ENCODE data around the gene SPINT2. TPM values are rescaled to one million over a fixed set of nuclear protein-coding genes. Genes with fewer than 3 reads are reported as not detected.

SPINT2 gene
- total and polyA plus RNA-seq, 2 donors (not counting 1 experiment from before 2014, with no cell fraction given): 50.0 to 70.0 TPM

- Histone ChIP-seq H3K4me2 (replicated peaks; ENCODE audit: low read depth, low read length, poor library complexity, severe bottlenecking) (no peak overlapping the region), H3K9ac (ENCODE audit: low read length) (no peak overlapping the region), H3K4me1 (ENCODE audit: control insufficient read depth in 2 of 2, insufficient read depth in 2 of 2, low read length in 2 of 2) (no peaks in the 10 kb centered on the region), H3K27me3 (replicated peaks in 1 of 4; ENCODE audit: control extremely low read depth in 1 of 4, control insufficient read depth in 3 of 4, insufficient read depth in 4 of 4, low read length in 3 of 4) (no peaks in the 10 kb centered on the region), H3K36me3 (replicated peaks in 1 of 2; ENCODE audit: control extremely low read depth in 1 of 2, control insufficient read depth in 1 of 2, extremely low read depth in 1 of 2, insufficient read depth in 2 of 2, low read length in 1 of 2) (no peaks in the 10 kb centered on the region), H2AFZ (ENCODE audit: insufficient read depth, low read depth, low read length, poor library complexity, severe bottlenecking) (no peak overlapping the region), H3K4me3 (ENCODE audit: control extremely low read depth in 1 of 5, extremely low read depth in 1 of 5, insufficient read depth in 1 of 5, low read depth in 2 of 5, low read length in 4 of 5) (no peak overlapping the region), H3K27ac (ENCODE audit: low read length in 2 of 2) (no peak overlapping the region), H4K20me1 (ENCODE audit: control insufficient read depth, insufficient read depth, low read length, poor library complexity, severe bottlenecking) (peaks cover 12% of the 10 kb centered on the region), H3K9me3 (ENCODE audit: control extremely low read depth in 1 of 3, control insufficient read depth in 2 of 3, insufficient read depth in 1 of 3, low read length in 2 of 3) (no peaks in the 10 kb centered on the region), H3K79me2 (ENCODE audit: control insufficient read depth, insufficient read depth, low read length) (peaks cover 55% of the 10 kb centered on the region)
- peaks cover 5% of the 10 kb centered on the region for H3K4me1 Mint-ChIP-seq
- no peaks in the 10 kb centered on the region for H3K9me3 Mint-ChIP-seq (ENCODE audit: insufficient read depth)
- no peak overlapping the region for H3K4me3 Mint-ChIP-seq
- ATAC-seq (ENCODE audit: low read depth) (no peak), DNase-seq (no peak)
- ChIA-PET CTCF (interaction anchor here (0.6 to 1.1 kb wide), 4 partner anchors 10 to 58 kb away, joined by 3 to 5 read pairs (median 3); no protein-coding TSS in a partner anchor), POLR2A (interaction anchor here (0.5 to 0.6 kb wide), 3 partner anchors 49 to 331 kb away, joined by 3 to 6 read pairs (median 5); no protein-coding TSS in a partner anchor)
- intact Hi-C loops (cut with micrococcal nuclease): no loop called here
- H3K27ac Mint-ChIP-seq: no peak overlapping the region
- 68% methylated on average over 7 of the region's 9 CpGs for WGBS (ENCODE audit: insufficient coverage)
- H3K27me3 Mint-ChIP-seq: no peaks in the 10 kb centered on the region
- no peak for TF ChIP-seq EZH2 (IDR thresholded peaks at IDR 0.05; ENCODE audit: borderline replicate concordance, insufficient read depth, low read depth, low read length, poor library complexity, severe bottlenecking)
- no peak for TF ChIP-seq CTCF (IDR thresholded peaks at IDR 0.05)
Observed at GRCh38 chr19:38274739-38275138, 10.4 kb downstream of the SPINT2 start.

- ATAC-seq (ENCODE audit: low read depth): no peak
- Histone ChIP-seq H3K79me2 (ENCODE audit: control insufficient read depth, insufficient read depth, low read length) (peaks cover 43% of the 10 kb centered on the region), H4K20me1 (ENCODE audit: control insufficient read depth, insufficient read depth, low read length, poor library complexity, severe bottlenecking) (peaks cover 8% of the 10 kb centered on the region), H3K36me3 (replicated peaks in 1 of 2; ENCODE audit: control extremely low read depth in 1 of 2, control insufficient read depth in 1 of 2, extremely low read depth in 1 of 2, insufficient read depth in 2 of 2, low read length in 1 of 2) (peaks cover 4 to 6% of the 10 kb centered on the region in 2 experiments), H2AFZ (ENCODE audit: insufficient read depth, low read depth, low read length, poor library complexity, severe bottlenecking) (no peak overlapping the region), H3K27me3 (replicated peaks in 1 of 4; ENCODE audit: control extremely low read depth in 1 of 4, control insufficient read depth in 3 of 4, insufficient read depth in 4 of 4, low read length in 3 of 4) (no peaks in the 10 kb centered on the region), H3K9me3 (ENCODE audit: control extremely low read depth in 1 of 3, control insufficient read depth in 2 of 3, insufficient read depth in 1 of 3, low read length in 2 of 3) (no peaks in the 10 kb centered on the region), H3K9ac (ENCODE audit: low read length) (no peak overlapping the region), H3K4me3 (ENCODE audit: control extremely low read depth in 1 of 5, extremely low read depth in 1 of 5, insufficient read depth in 1 of 5, low read depth in 2 of 5, low read length in 4 of 5) (no peak overlapping the region), H3K4me2 (replicated peaks; ENCODE audit: low read depth, low read length, poor library complexity, severe bottlenecking) (no peak overlapping the region), H3K4me1 (ENCODE audit: control insufficient read depth in 2 of 2, insufficient read depth in 2 of 2, low read length in 2 of 2) (no peaks in the 10 kb centered on the region), H3K27ac (ENCODE audit: low read length in 2 of 2) (no peak overlapping the region)
- peaks cover 10% of the 10 kb centered on the region for H3K4me1 Mint-ChIP-seq
- ChIA-PET POLR2A (no interaction called here), CTCF (interaction anchor here (1.5 kb wide), 1 partner anchor 12 kb away, joined by 3 read pairs; no protein-coding TSS in a partner anchor)
- no peak for TF ChIP-seq EZH2 (IDR thresholded peaks at IDR 0.05; ENCODE audit: borderline replicate concordance, insufficient read depth, low read depth, low read length, poor library complexity, severe bottlenecking)
- TF ChIP-seq CTCF (IDR thresholded peaks at IDR 0.05): no peak
- no peak overlapping the region for H3K4me3 Mint-ChIP-seq
- no peaks in the 10 kb centered on the region for H3K9me3 Mint-ChIP-seq (ENCODE audit: insufficient read depth)
- 100% methylated on average over 3 of the region's 7 CpGs for WGBS (ENCODE audit: insufficient coverage)
- no peak overlapping the region for H3K27ac Mint-ChIP-seq
- no peaks in the 10 kb centered on the region for H3K27me3 Mint-ChIP-seq
- DNase-seq: no peak
- intact Hi-C loops (cut with micrococcal nuclease): no loop called here
Observed at GRCh38 chr19:38276942-38277517, 12.7 kb downstream of the SPINT2 start.

All from B cell (primary cell).